ENCODE data around the gene BANF1.

DNA sequence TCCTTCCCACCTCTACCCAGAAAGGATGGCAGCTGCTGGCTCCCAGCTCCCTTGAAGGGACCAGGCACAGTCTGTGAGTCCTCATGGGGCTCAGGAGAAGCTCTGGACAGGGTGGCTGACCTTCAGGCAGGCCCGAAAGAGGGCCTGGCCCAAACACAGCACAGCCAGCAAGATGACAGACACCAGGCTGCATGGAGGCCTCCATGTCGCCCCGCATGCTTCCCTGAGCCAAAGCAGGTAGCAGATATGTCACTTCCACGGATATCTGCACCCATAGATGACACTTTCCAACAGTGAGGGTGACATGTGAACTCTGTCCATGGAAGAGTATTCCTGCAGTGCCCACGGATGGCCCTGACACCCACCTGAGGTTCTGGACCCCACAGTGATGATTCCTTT lies 18.7 kb upstream of the BANF1 start:
- TF ChIP-seq, protein P1, sequence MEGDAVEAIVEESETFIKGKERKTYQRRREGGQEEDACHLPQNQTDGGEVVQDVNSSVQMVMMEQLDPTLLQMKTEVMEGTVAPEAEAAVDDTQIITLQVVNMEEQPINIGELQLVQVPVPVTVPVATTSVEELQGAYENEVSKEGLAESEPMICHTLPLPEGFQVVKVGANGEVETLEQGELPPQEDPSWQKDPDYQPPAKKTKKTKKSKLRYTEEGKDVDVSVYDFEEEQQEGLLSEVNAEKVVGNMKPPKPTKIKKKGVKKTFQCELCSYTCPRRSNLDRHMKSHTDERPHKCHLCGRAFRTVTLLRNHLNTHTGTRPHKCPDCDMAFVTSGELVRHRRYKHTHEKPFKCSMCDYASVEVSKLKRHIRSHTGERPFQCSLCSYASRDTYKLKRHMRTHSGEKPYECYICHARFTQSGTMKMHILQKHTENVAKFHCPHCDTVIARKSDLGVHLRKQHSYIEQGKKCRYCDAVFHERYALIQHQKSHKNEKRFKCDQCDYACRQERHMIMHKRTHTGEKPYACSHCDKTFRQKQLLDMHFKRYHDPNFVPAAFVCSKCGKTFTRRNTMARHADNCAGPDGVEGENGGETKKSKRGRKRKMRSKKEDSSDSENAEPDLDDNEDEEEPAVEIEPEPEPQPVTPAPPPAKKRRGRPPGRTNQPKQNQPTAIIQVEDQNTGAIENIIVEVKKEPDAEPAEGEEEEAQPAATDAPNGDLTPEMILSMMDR (IDR thresholded peaks at IDR 0.05 in 2 of 3, conservative IDR thresholded peaks at IDR 0.05 in 1 of 3; ENCODE audit: control insufficient read depth in 2 of 3, extremely low read depth in 1 of 3, insufficient read depth in 1 of 3, low read depth in 3 of 3, low read length in 3 of 3): no peak
- TF ChIP-seq, protein P2, sequence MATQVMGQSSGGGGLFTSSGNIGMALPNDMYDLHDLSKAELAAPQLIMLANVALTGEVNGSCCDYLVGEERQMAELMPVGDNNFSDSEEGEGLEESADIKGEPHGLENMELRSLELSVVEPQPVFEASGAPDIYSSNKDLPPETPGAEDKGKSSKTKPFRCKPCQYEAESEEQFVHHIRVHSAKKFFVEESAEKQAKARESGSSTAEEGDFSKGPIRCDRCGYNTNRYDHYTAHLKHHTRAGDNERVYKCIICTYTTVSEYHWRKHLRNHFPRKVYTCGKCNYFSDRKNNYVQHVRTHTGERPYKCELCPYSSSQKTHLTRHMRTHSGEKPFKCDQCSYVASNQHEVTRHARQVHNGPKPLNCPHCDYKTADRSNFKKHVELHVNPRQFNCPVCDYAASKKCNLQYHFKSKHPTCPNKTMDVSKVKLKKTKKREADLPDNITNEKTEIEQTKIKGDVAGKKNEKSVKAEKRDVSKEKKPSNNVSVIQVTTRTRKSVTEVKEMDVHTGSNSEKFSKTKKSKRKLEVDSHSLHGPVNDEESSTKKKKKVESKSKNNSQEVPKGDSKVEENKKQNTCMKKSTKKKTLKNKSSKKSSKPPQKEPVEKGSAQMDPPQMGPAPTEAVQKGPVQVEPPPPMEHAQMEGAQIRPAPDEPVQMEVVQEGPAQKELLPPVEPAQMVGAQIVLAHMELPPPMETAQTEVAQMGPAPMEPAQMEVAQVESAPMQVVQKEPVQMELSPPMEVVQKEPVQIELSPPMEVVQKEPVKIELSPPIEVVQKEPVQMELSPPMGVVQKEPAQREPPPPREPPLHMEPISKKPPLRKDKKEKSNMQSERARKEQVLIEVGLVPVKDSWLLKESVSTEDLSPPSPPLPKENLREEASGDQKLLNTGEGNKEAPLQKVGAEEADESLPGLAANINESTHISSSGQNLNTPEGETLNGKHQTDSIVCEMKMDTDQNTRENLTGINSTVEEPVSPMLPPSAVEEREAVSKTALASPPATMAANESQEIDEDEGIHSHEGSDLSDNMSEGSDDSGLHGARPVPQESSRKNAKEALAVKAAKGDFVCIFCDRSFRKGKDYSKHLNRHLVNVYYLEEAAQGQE (IDR thresholded peaks at IDR 0.05; ENCODE audit: low read depth, low read length): no peak
- TF ChIP-seq, protein P3, sequence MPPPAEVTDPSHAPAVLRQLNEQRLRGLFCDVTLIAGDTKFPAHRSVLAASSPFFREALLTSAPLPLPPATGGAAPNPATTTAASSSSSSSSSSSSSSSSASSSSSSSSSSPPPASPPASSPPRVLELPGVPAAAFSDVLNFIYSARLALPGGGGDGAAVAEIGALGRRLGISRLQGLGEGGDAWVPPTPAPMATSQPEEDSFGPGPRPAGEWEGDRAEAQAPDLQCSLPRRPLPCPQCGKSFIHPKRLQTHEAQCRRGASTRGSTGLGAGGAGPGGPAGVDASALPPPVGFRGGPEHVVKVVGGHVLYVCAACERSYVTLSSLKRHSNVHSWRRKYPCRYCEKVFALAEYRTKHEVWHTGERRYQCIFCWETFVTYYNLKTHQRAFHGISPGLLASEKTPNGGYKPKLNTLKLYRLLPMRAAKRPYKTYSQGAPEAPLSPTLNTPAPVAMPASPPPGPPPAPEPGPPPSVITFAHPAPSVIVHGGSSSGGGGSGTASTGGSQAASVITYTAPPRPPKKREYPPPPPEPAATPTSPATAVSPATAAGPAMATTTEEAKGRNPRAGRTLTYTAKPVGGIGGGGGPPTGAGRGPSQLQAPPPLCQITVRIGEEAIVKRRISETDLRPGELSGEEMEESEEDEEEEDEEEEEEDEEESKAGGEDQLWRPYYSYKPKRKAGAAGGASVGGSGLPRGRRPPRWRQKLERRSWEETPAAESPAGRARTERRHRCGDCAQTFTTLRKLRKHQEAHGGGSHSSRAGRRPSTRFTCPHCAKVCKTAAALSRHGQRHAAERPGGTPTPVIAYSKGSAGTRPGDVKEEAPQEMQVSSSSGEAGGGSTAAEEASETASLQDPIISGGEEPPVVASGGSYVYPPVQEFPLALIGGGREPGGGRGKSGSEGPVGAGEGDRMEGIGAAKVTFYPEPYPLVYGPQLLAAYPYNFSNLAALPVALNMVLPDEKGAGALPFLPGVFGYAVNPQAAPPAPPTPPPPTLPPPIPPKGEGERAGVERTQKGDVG (CRISPR knock-in tag; IDR thresholded peaks at IDR 0.05): no peak
- TF ChIP-seq SPI1 (IDR thresholded peaks at IDR 0.05; ENCODE audit: borderline replicate concordance, insufficient read depth, low read depth, low read length): no peak
- no peak for TF ChIP-seq JUND (IDR thresholded peaks at IDR 0.05; ENCODE audit: low read depth, low read length)
- no peak for TF ChIP-seq POLR2AphosphoS2 (IDR thresholded peaks at IDR 0.05; ENCODE audit: low read depth, low read length)
- no peak for TF ChIP-seq NR2C2 (IDR thresholded peaks at IDR 0.05; ENCODE audit: borderline replicate concordance, control insufficient read depth, insufficient read length, low read depth)
- no peak for TF ChIP-seq KLF5 (IDR thresholded peaks at IDR 0.05; ENCODE audit: partially characterized antibody)
- TF ChIP-seq, protein P4, sequence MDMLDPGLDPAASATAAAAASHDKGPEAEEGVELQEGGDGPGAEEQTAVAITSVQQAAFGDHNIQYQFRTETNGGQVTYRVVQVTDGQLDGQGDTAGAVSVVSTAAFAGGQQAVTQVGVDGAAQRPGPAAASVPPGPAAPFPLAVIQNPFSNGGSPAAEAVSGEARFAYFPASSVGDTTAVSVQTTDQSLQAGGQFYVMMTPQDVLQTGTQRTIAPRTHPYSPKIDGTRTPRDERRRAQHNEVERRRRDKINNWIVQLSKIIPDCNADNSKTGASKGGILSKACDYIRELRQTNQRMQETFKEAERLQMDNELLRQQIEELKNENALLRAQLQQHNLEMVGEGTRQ (IDR thresholded peaks at IDR 0.05; ENCODE audit: borderline replicate concordance, low read depth, low read length): no peak
- TF ChIP-seq, protein P5, sequence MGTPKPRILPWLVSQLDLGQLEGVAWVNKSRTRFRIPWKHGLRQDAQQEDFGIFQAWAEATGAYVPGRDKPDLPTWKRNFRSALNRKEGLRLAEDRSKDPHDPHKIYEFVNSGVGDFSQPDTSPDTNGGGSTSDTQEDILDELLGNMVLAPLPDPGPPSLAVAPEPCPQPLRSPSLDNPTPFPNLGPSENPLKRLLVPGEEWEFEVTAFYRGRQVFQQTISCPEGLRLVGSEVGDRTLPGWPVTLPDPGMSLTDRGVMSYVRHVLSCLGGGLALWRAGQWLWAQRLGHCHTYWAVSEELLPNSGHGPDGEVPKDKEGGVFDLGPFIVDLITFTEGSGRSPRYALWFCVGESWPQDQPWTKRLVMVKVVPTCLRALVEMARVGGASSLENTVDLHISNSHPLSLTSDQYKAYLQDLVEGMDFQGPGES (IDR thresholded peaks at IDR 0.05): no peak
- no peak for TF ChIP-seq CHD2 (IDR thresholded peaks at IDR 0.05; ENCODE audit: borderline replicate concordance, low read depth, low read length)
- TF ChIP-seq YY1 (IDR thresholded peaks at IDR 0.05; ENCODE audit: low read depth, low read length): no peak
- no peak for TF ChIP-seq CREB1 (IDR thresholded peaks at IDR 0.05; ENCODE audit: low read depth)
